Trophoblast cell (in vitro differentiated cells and primary cell): Measurements from ENCODE around the gene DDX31.

Experiments
- DNase-seq, 2 donors: peaks; one replicate each; pipeline ENCODE4 v3.0.0-alpha.2; 2016
- H2AFZ ChIP-seq: 2 replicates; pipeline ENCODE4 v1.6.1; 2013; ENCODE audit warnings: low read length, moderate library complexity, mild to moderate bottlenecking; ENCODE audit not compliant: insufficient read depth, poor library complexity
- H2AK5ac ChIP-seq: 2 replicates; pipeline ENCODE4 v1.6.1; 2013; ENCODE audit warnings: mild to moderate bottlenecking, low read length
- H2BK120ac ChIP-seq: 2 replicates; pipeline ENCODE4 v1.6.1; 2013; ENCODE audit warnings: low read length, mild to moderate bottlenecking, moderate library complexity; ENCODE audit not compliant: insufficient read depth, poor library complexity
- H2BK12ac ChIP-seq: 2 replicates; pipeline ENCODE4 v1.6.1; 2013; ENCODE audit warnings: mild to moderate bottlenecking, low read length, moderate library complexity
- H2BK5ac ChIP-seq: 2 replicates; pipeline ENCODE4 v1.6.1; 2013; ENCODE audit warnings: low read length, low read depth, moderate library complexity, mild to moderate bottlenecking; ENCODE audit not compliant: poor library complexity
- H3K14ac ChIP-seq: 2 replicates; pipeline ENCODE4 v1.6.1; 2013; ENCODE audit warnings: mild to moderate bottlenecking, low read length
- H3K18ac ChIP-seq: 2 replicates; pipeline ENCODE4 v1.6.1; 2013; ENCODE audit warnings: mild to moderate bottlenecking, low read length
- H3K23ac ChIP-seq: 2 replicates; pipeline ENCODE4 v1.6.1; 2013; ENCODE audit warnings: low read length
- H3K27ac ChIP-seq: 2 replicates; pipeline ENCODE4 v1.5.1; 2013; ENCODE audit warnings: low read depth, mild to moderate bottlenecking, inconsistent platforms, low read length, moderate library complexity
- H3K27me3 ChIP-seq: 2 replicates; pipeline ENCODE4 v1.6.1; 2013; ENCODE audit warnings: inconsistent platforms, mild to moderate bottlenecking, low read length, moderate library complexity; ENCODE audit not compliant: insufficient read depth
- H3K36me3 ChIP-seq, 2 experiments: 1 replicate in 1 of 2; 2 replicates in 1 of 2; pipeline ENCODE4 v1.6.1; 2013; ENCODE audit warnings: low read length in 2 of 2, mild to moderate bottlenecking in 2 of 2, moderate library complexity in 1 of 2; ENCODE audit not compliant: insufficient read depth in 2 of 2, control insufficient read depth in 1 of 2
- H3K4ac ChIP-seq: 2 replicates; pipeline ENCODE4 v1.6.1; 2013; ENCODE audit warnings: low read depth, mild to moderate bottlenecking, low read length, moderate library complexity
- H3K4me1 ChIP-seq, 2 experiments: 1 replicate in 1 of 2; 2 replicates in 1 of 2; pipeline ENCODE4 v1.6.1; 2013; ENCODE audit warnings: low read length in 2 of 2, mild to moderate bottlenecking in 2 of 2, moderate library complexity in 1 of 2; ENCODE audit not compliant: insufficient read depth in 2 of 2, control insufficient read depth in 1 of 2
- H3K4me2 ChIP-seq: 2 replicates; pipeline ENCODE4 v1.6.1; 2013; ENCODE audit warnings: inconsistent platforms, mild to moderate bottlenecking, low read length, moderate library complexity
- H3K4me3 ChIP-seq: 2 replicates; pipeline ENCODE4 v1.5.1; 2013; ENCODE audit warnings: mild to moderate bottlenecking, low read depth, low read length, inconsistent platforms
- H3K79me1 ChIP-seq: one replicate; pipeline ENCODE4 v1.6.1; 2013; ENCODE audit warnings: low read length
- H3K79me2 ChIP-seq: 2 replicates; pipeline ENCODE4 v1.6.1; 2013; ENCODE audit warnings: low read length, mild to moderate bottlenecking; ENCODE audit not compliant: control insufficient read depth, insufficient read depth, poor library complexity
- H3K9ac ChIP-seq: 2 replicates; pipeline ENCODE4 v1.6.1; 2013; ENCODE audit warnings: mild to moderate bottlenecking, low read length
- H3K9me3 ChIP-seq: 2 replicates; pipeline ENCODE4 v1.6.1; 2013; ENCODE audit warnings: low read depth, mild to moderate bottlenecking, control low read depth, inconsistent platforms, low read length; ENCODE audit not compliant: insufficient read depth
- H4K12ac ChIP-seq: 2 replicates; pipeline ENCODE4 v1.6.1; 2013; ENCODE audit warnings: low read depth, mild to moderate bottlenecking, low read length, moderate library complexity
- H4K8ac ChIP-seq: 2 replicates; pipeline ENCODE4 v1.6.1; 2013; ENCODE audit warnings: low read depth, mild to moderate bottlenecking, low read length, moderate library complexity
- H4K91ac ChIP-seq: one replicate; pipeline ENCODE4 v1.6.1; 2013; ENCODE audit warnings: low read depth, mild to moderate bottlenecking, low read length, moderate library complexity
- WGBS: extraction: QIAGEN DNeasy Blood & Tissue Kit; methylation state at CpG from one replicate; pipeline ENCODE4 v1.1.7; 2013; ENCODE audit warnings: missing lambda C conversion rate; ENCODE audit not compliant: insufficient read length, insufficient coverage; ENCODE audit errors: extremely low coverage; 5-methylcytosine and 5-hydroxymethylcytosine counted together

DDX31 gene

GRCh38 chr9:132663117-132663516 lies 6.7 kb downstream of the DDX31 start:
- Histone ChIP-seq H3K4me1 (no peaks in the 10 kb centered on the region), H3K23ac (no peak overlapping the region), H3K4ac (no peak overlapping the region), H2BK12ac (no peak overlapping the region), H2AFZ (no peak overlapping the region), H3K14ac (no peak overlapping the region), H3K27ac (no peak overlapping the region), H3K18ac (no peak overlapping the region), H3K4me3 (no peak overlapping the region), H4K8ac (no peak overlapping the region), H3K79me2 (no peaks in the 10 kb centered on the region), H3K4me2 (no peak overlapping the region), H3K9ac (no peak overlapping the region), H3K79me1 (no peaks in the 10 kb centered on the region), H2BK120ac (no peak overlapping the region), H4K91ac (no peak overlapping the region), H4K12ac (no peak overlapping the region), H3K36me3 (peaks cover 13 to 18% of the 10 kb centered on the region in 2 experiments), H2BK5ac (no peak overlapping the region), H3K27me3 (no peaks in the 10 kb centered on the region), H3K9me3 (no peaks in the 10 kb centered on the region), H2AK5ac (no peak overlapping the region)
- DNase-seq: no peak
- WGBS: no CpG with 5 or more reads among the region's 11 CpGs

DNA sequence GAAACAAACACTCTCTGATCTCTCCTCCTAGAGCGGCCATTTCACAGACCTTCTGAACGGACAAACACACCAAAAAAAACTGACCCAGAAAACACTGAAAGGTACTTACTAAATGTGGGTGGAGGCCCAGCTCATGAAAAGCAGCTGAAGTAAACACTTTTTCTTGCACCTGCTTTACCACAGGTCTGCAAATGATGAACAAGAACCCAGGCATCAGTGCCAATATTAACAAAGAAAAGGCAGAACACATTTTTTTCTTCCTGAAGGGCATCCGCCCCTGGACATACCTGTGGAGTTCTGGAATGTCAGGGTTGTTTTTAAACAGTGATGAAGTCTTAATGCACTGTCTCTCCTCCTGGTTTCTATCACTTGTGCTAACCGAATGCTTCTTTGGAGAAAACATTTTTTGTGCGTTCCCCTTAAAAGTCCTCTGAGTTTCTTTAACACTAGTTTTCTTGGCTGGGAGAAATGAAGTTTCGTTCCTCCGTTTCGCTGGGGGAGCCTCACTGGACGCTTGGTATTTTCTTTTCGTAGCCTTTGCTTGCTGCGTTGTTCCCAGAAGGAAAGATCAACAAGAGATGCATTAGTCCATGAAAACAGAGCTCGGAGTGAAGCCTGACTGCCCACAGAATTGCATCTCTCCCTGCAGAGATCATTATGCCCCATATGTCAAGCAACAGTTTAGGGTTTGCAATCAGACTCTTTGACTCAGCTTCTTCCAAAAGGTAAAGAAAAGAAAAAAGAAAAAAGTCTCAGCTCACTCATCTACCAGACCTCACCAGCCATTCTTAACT lies 7.4 kb downstream of the DDX31 start:
- no CpG with 5 or more reads among the region's 12 CpGs for WGBS

DNA sequence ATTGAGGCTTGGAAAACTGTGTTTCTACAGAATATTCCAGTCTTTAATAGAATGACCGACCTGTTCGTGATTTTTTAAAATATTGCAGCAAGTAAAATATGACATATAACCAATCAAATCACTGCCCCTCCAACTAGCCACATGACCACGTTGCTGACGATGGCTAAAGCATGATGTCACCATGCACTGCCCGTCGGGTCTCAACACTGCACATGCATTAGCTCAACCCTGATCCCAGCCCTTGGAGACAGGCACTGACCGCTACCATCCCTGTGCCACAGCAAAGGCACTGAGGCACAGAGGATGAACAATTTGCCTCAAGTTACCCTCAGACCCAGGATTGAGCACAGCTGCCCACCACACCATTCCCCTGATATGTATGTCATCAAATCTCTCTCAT lies 13.5 kb downstream of the DDX31 start:
- no peaks in the 10 kb centered on the region for H3K27me3 ChIP-seq
- no peak overlapping the region for H3K23ac ChIP-seq
- H3K9ac ChIP-seq: peak overlapping the region; percentile 14
- no peaks in the 10 kb centered on the region for H3K79me2 ChIP-seq
- no peak overlapping the region for H4K91ac ChIP-seq
- H4K8ac ChIP-seq: no peak overlapping the region
- no peak overlapping the region for H2BK5ac ChIP-seq
- no peak overlapping the region for H2BK12ac ChIP-seq
- no peak overlapping the region for H2AK5ac ChIP-seq
- H3K27ac ChIP-seq: no peak overlapping the region
- H3K36me3 ChIP-seq: peaks cover 17 to 24% of the 10 kb centered on the region in 2 experiments
- no peak overlapping the region for H3K18ac ChIP-seq
- H2AFZ ChIP-seq: no peak overlapping the region
- no peak overlapping the region for H3K4ac ChIP-seq
- H3K9me3 ChIP-seq: no peaks in the 10 kb centered on the region
- H2BK120ac ChIP-seq: no peak overlapping the region
- DNase-seq: no peak
- no peaks in the 10 kb centered on the region for H3K79me1 ChIP-seq
- H3K14ac ChIP-seq: no peak overlapping the region
- H4K12ac ChIP-seq: no peak overlapping the region
- WGBS: no CpG with 5 or more reads among the region's 7 CpGs
- H3K4me3 ChIP-seq: no peak overlapping the region
- no peaks in the 10 kb centered on the region for H3K4me1 ChIP-seq
- no peak overlapping the region for H3K4me2 ChIP-seq

More for the DNA sequence above, 7.4 kb downstream of the DDX31 start:
- Histone ChIP-seq H2AFZ (no peak overlapping the region), H3K79me2 (no peaks in the 10 kb centered on the region), H3K4me1 (no peaks in the 10 kb centered on the region), H3K18ac (no peak overlapping the region), H3K9ac (no peak overlapping the region), H3K79me1 (no peaks in the 10 kb centered on the region), H4K12ac (no peak overlapping the region), H3K4ac (no peak overlapping the region), H3K36me3 (peaks cover 13 to 20% of the 10 kb centered on the region in 2 experiments), H3K4me2 (no peak overlapping the region), H2AK5ac (no peak overlapping the region), H2BK120ac (no peak overlapping the region), H3K14ac (no peak overlapping the region), H4K8ac (no peak overlapping the region), H3K9me3 (no peaks in the 10 kb centered on the region), H3K4me3 (no peak overlapping the region), H3K27ac (no peak overlapping the region), H2BK12ac (no peak overlapping the region), H4K91ac (no peak overlapping the region), H3K27me3 (no peaks in the 10 kb centered on the region), H3K23ac (no peak overlapping the region), H2BK5ac (no peak overlapping the region)
- DNase-seq: no peak

- no CpG with 5 or more reads among the region's 6 CpGs for WGBS
- Histone ChIP-seq H3K27ac (no peak overlapping the region), H3K4ac (no peak overlapping the region), H3K36me3 (peaks cover 13 to 27% of the 10 kb centered on the region in 2 experiments), H2BK12ac (no peak overlapping the region), H3K4me3 (no peak overlapping the region), H3K9me3 (no peaks in the 10 kb centered on the region), H2BK120ac (no peak overlapping the region), H3K79me1 (no peaks in the 10 kb centered on the region), H4K8ac (no peak overlapping the region), H3K14ac (no peak overlapping the region), H2AFZ (no peak overlapping the region), H3K79me2 (no peaks in the 10 kb centered on the region), H4K12ac (no peak overlapping the region), H3K18ac (no peak overlapping the region), H3K9ac (no peak overlapping the region), H3K23ac (no peak overlapping the region), H2BK5ac (no peak overlapping the region), H2AK5ac (no peak overlapping the region), H3K4me2 (no peak overlapping the region), H3K4me1 (no peaks in the 10 kb centered on the region), H3K27me3 (no peaks in the 10 kb centered on the region), H4K91ac (no peak overlapping the region)
- DNase-seq: peak; percentile 52 to 70
These were observed 18.5 kb downstream of the DDX31 start for GRCh38 chr9:132651259-132651658.
